LoVo (cell line): Measurements from ENCODE around the gene ACVR2B.
"Not testable (repeated sequence)": the region's sequence is repeated elsewhere in the genome, so short reads cannot be mapped to it uniquely, and the experiment has no call there.

Source experiments
- DNase-seq: peaks from one replicate; pipeline ENCODE4 v3.0.0-alpha.2; 2016; ENCODE audit warnings: low spot score

The ACVR2B gene

GRCh38 chr3:38453075-38453912, at the start of gene ACVR2B:
ACVR2B (plus strand) TSS chr3:38453890; CDS start chr3:38454323, 433 bp downstream.
- peak; percentile 81 for DNase-seq

- DNase-seq, result no peak
Measured at GRCh38 chr3:38404286-38404685, 49.4 kb upstream of the ACVR2B start.

GRCh38 chr3:38411591-38411990, 42.1 kb upstream of the ACVR2B start:
- DNase-seq, result no peak

- not testable (repeated sequence) for DNase-seq
Measured at GRCh38 chr3:38420758-38421157, 32.9 kb upstream of the ACVR2B start.

DNA sequence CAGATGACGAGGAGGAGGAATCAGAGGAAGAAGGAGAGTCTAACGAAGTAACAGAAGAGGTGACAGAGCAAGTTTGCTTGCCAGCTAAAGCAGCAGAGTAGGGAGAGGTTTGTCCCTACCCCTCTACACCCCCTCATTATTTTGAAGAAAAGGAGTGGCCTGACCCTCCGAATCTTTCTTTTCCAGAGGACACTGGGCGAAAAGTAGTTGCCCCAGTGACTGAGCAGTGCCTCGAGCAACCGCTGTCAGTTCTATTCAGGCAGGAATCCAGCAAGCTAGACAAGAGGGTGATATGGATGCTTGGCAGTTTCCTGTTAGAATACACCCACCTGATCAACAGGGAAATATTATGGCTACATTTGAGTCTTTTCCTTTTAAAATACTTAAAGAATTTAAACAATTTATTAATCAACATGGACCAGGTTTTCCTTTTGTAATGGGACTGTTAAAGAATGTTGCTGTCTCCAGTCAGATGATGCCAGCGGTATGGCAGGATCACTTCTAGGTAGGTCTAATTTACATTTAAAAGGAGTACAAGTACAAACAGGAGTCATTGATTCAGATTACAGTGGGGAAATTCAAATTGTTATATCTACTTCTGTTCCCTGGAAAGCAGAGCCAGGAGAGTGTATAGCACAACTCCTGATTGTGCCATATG, 31.9 kb upstream of the ACVR2B start:
- DNase-seq, result no peak

GRCh38 chr3:38426798-38427426, 26.8 kb upstream of the ACVR2B start:
- not testable (repeated sequence) for DNase-seq

DNA sequence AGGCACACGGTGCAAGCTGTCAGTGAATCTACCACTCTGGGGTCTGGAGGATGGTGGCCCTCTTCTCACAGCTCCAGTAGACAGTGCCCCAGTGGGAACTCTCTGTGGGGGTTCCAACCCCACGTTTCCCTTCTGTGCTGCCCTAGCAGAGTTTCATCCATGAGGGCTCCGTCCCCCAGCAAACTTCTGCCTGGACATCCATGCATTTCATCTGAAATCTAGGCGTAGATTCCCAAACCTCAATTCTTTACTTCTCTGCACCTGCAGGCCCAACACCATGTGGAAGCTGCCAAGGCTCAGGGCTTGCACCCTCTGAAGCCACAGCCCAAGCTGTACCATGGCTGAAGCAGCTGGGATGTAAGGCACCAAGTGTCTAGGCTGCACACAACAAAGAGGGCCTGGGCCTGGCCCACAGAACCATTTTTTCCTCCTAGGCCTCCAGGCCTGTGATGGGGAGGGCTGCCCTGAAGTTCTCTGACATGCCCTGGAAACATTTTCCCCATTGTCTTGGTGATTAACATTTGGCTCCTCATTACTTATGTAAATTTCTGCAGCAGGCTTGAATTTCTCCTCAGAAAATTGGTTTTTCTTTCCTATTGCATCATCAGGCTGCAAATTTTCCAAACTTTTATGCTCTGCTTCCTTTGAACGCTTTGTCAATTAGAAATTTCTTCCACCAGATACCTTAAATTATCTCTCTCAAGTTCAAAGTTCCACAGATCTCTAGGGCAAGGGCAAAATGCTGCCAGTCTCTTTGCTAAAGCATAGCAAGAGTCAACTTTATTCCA, 20.6 kb upstream of the ACVR2B start:
- not testable (repeated sequence) for DNase-seq

- DNase-seq, result not testable (repeated sequence)
Measured at GRCh38 chr3:38433661-38434060, 20.0 kb upstream of the ACVR2B start.

DNA sequence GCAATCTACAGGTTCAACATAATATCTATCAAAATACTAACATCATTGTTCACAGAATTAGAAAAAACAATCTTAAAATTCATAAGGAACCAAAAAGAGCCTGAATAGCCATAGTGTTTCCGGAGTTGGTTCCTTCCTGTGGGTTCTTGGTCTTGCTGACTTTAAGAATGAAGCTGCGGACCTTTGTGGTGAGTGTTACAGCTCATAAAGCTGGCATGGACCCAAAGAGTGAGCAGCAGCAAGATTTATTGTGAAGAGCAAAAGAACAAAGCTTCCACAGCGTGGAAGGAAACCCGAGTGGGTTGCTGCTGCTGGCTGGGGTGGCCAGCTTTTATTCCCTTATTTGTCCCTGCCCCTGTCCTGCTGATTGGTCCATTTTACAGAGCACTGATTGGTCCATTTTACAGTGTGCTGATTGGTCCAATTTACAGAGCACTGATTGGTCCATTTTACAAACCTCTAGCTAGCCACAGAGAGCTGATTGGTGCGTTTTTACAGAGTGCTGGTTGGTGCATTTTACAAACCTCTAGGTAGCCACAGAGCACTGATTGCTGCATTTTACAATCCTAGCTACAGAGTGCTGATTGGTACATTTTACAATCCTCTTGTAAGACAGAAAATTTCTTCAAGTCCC, 15.1 kb upstream of the ACVR2B start:
- DNase-seq, result not testable (repeated sequence)

DNA sequence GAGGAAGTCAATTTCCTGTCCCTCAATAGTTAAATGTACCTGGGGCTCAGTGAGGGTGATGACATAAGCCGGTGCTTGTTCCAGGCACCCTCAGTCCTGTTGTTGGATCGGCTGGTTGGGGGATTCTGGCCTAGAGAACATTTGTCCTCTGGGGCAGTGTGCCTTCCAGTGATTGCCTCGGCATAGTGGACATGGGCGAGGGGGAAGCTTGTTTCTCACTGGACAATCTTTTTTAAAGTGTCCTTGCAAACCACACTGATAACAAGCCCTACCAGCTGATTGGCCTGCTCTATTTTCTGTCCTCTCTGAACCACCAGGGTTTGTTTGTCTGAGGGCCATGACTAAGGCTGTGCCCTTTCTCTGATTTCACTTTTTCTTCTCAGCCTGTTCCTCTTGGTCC, 10.5 kb upstream of the ACVR2B start:
- not testable (repeated sequence) for DNase-seq

- DNase-seq, result no peak
Measured at GRCh38 chr3:38446085-38446686, 7.5 kb upstream of the ACVR2B start.

- DNase-seq, result no peak
Measured at GRCh38 chr3:38446812-38447211, 6.9 kb upstream of the ACVR2B start.

DNA sequence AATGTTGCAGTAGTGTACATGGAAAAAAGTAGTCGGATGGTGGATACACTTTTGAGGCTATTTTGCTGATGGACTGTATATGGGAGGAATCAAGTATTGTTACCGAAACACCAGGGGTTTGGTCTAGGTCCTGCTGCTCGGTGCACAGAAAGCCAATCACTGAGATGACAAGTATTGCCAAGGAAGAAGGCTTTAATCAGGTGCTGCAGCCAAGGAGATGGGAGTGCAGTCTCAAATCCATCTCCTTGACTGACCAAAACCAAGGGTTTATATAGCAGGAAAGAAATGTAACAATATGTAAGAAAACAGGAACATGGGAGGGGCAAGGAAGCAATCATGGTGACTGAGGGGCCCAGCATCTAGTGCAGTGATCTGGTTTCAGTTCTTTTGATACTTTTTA, 2.8 kb upstream of the ACVR2B start:
- DNase-seq, result no peak

DNA sequence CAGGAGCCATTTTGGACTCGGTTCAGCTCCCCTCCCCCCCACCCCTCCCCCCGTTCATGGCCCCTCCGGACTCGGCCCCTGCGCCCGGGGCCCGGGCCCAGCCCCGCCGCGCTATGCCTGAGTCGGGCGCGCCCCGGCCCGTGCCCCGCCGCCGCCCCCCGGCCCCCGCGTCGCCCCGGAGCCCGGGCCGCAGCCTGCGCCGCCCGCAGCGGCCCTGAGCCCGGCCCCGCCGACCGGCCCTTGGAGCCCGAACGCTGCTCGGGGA, 155 bp downstream of the ACVR2B start:
- DNase-seq, result no peak

GRCh38 chr3:38454178-38454883, 641 bp downstream of the ACVR2B start:
- peak; percentile 46 for DNase-seq

DNA sequence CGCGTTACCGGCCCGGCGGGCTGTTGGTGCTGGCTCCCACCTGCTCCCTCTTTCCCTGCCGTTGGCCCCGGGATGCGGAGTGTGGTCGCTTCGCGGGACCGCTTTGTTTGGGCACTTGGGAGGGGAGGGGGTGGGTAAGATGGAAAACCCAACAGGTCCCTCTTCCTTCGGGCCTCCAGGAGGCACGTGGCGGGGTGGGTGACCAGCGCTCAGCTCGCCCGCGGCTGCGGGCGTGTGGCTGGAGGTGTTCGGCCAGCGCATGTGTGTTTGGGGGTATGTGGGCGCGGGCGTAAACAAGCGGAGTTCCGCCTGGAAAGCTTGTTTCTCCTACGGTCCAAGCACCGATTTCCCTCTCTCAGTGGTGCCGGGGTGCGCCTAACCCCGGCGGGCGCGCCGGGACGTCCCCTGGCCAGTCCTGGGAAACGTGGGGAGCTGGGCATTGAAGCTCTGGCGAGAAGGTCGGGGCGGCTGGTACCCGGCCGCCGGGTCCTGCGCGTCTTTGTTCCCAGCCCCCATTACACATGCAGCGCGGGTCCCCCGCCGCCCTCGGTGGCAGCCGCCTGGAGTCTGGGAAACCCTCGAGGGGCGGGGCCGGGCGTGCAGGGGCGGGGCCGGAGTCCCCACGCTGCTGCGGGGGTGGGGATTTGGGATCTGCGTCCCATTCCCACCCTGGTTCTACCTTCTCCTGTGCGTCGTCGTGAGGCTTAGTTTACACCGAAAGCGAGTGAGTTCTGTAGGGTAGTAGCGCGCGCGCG, 1.4 kb downstream of the ACVR2B start:
- DNase-seq, result peak; percentile 82

DNA sequence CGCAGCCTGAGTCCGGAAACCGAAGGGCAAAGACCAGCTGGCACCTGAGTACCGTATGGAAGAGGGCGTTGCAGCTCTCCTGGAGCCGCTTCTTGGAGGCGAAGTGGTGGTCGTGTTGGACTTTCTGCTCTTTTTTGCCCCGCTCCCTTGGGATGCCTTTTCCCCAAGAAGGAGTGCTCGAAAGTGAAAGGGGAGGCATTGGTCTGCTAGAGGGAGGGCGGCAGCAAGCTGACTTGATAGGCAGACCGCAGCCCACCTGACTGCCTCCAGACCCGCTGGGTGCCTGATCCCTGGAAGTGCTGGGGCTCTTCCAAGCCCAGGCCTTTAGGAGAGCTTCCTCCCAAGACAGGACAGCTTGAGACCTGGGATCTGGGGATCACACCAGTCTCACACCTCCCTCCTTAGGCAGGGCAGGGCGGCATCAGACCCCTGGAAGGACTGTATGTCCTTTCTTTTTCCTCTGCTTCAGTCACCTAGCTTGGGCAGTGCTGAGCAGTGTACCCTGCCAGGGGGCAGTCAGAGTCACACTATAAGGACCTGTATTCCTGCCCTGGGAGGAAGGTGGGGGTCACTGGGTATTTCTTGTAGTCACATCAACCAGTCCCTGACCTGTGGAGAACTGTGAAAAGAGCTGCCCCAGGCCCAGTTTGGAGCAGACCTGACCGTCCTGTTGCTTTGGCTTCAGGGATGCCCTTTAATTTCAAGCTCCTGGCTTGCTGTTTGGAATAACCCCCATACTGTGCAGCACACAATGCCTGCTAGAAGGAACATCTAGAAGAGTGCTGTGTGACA, 2.1 kb downstream of the ACVR2B start:
- DNase-seq, result no peak

DNA sequence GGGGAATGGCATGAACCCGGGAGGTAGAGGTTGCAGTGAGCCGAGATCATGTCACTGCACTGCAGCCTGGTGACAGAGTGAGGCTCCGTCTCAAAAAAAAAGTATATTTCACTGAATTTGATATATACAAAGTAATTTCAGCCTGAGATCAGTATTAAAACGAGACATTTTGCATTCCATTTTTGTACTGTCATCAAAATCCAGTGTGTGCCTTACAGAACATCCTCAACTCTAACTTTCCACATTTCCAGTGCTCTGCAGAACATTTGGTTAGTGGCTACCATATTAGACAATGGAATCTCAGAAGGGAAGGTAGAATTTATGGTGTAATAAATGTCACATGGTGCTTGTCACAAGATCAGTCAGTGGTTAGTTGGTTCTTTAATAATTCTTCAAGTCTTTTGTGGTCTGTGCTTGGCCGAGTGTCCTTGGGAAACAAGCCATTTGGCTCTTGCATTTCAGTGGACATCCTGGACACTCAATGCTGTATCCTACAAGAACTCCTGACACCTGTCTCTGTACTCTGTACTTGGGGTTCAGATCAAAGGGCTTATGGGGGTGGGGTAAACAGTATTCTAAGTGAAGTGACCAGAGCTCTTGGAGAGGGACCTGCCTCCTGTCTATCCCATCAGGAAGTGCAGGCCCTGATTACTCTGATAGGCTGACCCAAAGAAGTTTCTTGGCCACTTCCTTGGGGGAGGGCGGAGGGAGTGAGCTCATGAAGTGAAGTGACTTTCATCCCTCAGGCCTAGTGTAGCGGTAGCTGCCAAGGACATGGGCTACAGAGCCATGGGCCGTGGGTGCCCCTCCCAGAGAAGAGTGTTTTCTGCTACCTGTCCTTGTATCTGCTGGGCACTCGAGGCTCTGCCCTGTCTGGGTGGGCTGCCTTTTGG, 3.7 kb downstream of the ACVR2B start:
- no peak for DNase-seq
